Rectal smooth muscle tissue (tissue), 1 donor: ENCODE results near the gene LRRC75B.
A peak's percentile ranks its signal among the peaks of the same experiment; 100 is the strongest.
"Not testable (repeated sequence)": the region's sequence is repeated elsewhere in the genome, so short reads cannot be mapped to it uniquely, and the experiment has no call there.

Experiments used
- H3K27ac ChIP-seq: one replicate; pipeline ENCODE4 v1.7.0; 2013; ENCODE audit warnings: low read depth, low read length, inconsistent platforms
- H3K27me3 ChIP-seq: one replicate; pipeline ENCODE4 v1.7.0; 2013; ENCODE audit warnings: low read length; ENCODE audit not compliant: control insufficient read depth, insufficient read depth
- H3K36me3 ChIP-seq: one replicate; pipeline ENCODE4 v1.7.0; 2013; ENCODE audit warnings: low read length; ENCODE audit not compliant: control insufficient read depth, insufficient read depth
- H3K4me1 ChIP-seq: one replicate; pipeline ENCODE4 v1.7.0; 2013; ENCODE audit warnings: low read length; ENCODE audit not compliant: control insufficient read depth, insufficient read depth
- H3K4me3 ChIP-seq: one replicate; pipeline ENCODE4 v1.7.0; 2013; ENCODE audit warnings: low read length
- H3K9ac ChIP-seq: one replicate; pipeline ENCODE4 v1.7.0; 2013; ENCODE audit warnings: low read length

LRRC75B gene

DNA sequence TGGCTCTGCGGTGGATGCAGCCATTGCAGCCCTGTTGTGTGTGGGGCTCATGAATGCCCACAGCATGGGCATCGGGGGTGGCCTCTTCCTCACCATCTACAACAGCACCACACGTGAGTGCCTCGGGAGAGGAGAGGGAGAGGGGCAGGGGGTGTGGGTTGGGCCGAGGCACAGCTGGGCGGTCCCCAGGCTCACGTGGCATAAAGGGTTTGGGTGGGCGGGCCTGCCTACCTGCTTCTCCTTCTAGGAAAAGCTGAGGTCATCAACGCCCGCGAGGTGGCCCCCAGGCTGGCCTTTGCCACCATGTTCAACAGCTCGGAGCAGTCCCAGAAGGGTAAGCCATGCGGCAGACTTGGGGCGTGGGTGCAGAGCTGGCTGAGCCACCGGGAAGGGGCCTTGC, 21.9 kb upstream of the LRRC75B start:
- H3K36me3 ChIP-seq, H3K27ac ChIP-seq, H3K9ac ChIP-seq: not testable (repeated sequence)

DNA sequence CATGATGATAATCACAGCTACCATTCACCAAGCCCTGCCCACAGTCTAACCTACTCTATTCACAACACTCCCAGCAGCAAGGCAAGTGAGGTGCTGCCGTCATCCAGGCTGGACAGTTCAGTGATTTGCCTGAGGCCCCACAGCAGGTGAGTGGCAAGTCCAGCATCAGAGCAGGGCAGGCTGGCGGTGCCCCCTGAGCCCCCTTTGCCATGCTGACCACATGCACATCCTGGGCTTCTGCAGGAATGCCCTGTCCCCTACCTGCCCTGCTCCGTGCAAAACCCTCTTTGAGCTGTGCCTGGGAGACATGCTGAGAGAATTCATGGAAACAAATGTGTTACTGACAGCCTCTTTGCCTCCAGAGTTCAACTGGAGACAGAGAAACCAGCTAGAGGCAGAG, 17.0 kb upstream of the LRRC75B start:
- not testable (repeated sequence) for H3K36me3 ChIP-seq, H3K27me3 ChIP-seq, H3K4me3 ChIP-seq, H3K4me1 ChIP-seq, H3K9ac ChIP-seq, H3K27ac ChIP-seq

More for the DNA sequence above, 21.9 kb upstream of the LRRC75B start:
- not testable (repeated sequence) for H3K27me3 ChIP-seq, H3K4me3 ChIP-seq, H3K4me1 ChIP-seq

DNA sequence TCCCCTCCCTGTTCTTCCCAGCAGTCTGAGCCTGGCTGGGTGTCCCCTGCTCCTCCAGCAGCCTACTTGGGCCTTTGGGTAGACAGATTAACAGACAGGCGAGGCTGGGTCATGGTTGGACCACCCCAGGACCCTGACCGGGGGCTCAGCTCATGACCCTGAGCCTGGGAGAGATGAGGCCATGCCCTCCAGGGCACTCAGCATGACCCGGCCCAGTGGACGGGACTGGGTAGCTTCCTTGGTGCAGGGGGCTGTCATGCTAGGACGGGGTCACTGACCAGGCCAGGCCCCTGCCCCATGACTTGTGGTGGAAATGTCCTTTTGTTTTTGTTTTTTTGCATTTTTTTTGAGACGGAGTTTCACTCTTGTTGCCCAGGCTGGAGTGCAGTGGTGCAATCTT, 15.5 kb upstream of the LRRC75B start:
- H3K4me1 ChIP-seq, H3K9ac ChIP-seq, H3K27ac ChIP-seq, H3K36me3 ChIP-seq, H3K4me3 ChIP-seq, H3K27me3 ChIP-seq: not testable (repeated sequence)

DNA sequence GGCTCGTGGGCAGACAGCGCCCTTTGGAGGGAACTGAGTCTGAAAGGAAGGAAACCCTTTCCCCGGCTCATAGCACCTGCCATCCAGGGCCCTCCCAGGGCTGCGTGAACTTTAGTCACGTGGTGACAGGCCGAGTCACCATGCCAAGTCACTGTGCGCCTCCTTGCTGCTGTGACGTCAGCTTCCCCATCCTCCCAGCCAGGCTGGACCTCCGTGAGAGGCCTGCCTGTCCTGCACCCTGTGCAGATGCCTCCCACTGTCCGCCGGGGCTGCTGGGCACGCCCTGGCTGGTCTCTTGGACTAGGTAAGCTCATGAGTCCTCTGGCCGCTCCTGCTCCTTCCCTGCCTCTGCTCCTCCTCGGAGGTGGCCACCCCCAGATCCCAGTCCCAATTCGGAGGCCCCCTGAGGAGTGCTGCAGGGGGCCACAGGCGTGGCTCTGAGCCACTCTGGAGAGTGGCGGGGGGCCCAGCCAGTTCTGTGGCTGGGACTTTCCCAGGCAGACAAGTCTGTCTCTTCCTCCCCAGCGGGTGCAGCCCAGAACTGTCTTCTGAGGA, 14.6 kb upstream of the LRRC75B start:
- not testable (repeated sequence) for H3K36me3 ChIP-seq, H3K4me3 ChIP-seq, H3K27ac ChIP-seq, H3K4me1 ChIP-seq, H3K9ac ChIP-seq, H3K27me3 ChIP-seq

DNA sequence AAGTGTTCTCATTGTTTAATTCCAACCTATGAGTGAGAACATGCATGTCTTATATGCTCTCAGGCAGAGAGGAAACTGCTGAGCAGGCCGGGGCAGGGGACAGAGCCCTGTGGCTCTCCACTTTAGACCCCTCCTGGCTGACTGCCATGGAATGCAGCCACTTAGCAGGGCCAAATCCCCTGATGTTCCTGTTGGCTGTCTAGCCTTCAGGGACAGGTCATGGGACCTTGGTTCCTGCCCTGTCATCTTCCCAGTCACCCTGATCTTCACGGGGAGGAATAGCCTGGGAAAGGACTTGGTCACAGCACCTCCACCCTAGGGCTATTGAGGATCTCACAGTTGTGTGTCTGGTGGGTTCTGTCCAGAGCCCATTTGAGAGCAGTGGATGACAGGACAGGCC, 13.5 kb upstream of the LRRC75B start:
- H3K27ac ChIP-seq, H3K36me3 ChIP-seq, H3K4me3 ChIP-seq: not testable (repeated sequence)

DNA sequence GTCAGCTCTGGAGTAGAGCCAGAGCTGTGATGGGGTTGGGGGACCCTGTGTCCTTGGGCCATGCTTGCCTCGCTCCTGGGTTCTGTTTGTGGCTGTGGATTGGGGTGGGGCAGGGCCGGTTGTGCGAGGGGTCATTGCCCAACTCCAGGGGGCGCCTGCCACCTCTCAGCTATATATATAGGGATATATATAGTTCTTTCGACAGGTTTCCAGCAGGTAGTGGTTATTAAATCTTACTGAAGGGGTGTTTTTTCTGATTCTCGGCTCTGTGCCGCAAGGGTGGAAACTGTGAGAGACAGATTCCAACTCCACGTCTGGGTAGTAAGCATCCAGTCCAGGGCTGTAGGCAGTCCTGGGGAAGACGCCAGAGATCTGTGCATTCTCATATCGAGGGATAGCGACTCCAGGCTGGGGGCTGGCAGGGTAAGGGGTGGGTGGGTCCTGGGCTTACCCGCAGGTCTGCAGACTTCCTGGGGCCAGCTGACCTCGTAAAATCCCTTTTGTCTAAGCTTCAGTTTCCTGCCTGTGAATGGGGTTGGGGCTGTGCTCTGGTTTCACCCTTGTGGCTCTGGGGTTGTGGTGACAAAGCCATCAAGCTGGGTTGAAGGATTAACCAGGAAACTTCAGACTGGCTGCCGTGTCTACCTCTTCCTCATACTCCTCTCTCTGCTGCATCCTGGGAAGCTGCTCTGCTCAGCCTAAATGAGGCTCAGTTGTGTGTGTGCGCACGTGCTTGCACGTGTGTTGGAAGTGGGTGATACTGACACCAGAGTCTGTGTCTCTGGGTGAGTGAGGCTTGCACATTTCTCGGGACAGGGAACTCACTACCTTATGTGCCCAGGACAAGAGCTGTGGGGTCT, 11.1 kb upstream of the LRRC75B start:
- H3K4me1 ChIP-seq, H3K36me3 ChIP-seq, H3K27me3 ChIP-seq, H3K9ac ChIP-seq, H3K4me3 ChIP-seq: not testable (repeated sequence)
- peak overlapping the region; percentile 24 for H3K27ac ChIP-seq

More for the DNA sequence above, 13.5 kb upstream of the LRRC75B start:
- not testable (repeated sequence) for H3K27me3 ChIP-seq, H3K9ac ChIP-seq, H3K4me1 ChIP-seq

DNA sequence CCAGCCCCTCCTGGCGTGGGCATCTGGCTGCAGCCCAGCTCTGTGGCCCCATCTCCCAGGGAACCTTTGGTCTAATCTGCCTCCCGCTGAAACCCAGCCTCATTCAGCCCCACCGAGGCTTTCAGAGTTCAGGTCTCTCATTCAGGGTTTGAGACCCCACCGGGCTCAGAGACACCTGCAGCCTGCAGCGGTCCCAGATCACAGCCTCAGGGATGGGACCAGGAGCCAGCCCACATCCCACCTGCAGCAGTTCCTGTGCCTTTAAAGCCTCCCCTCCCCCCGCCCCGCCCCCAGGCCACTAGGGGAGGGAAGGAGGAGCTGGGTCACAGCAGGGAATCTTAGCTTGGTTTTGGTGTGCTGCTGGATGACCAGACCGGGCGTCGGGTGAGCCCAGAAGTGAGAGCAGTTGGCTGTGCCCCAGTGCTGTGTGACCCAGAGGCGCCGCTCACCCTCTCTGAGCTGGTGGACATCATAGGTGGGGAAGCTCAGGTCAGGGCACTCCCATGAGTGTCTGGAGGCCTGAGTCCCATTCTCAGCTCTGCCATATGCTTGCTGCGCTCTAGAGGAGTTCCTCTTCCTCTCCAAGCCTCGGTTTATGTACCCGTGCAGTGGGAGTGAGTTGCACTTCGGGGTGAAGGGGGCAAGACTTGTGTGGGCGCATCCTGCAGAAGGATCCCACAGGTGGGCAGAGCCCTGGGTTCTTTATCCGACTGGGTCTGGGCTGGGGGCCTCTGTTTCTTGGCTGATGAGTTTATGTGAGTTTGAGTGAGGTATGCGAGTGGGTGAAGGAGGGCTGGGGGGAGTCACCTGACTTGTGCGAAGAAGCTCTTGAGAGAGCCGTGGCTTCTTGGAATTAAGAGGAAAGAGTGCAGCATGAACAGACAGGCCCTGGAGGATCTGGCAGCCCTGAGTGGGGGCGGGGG, 10.2 kb upstream of the LRRC75B start, which contains the start of gene GGT1:
Gene GGT1 (plus strand): TSS at position 347 of the 923 bp plus-strand sequence. CDS start 7,889 bp downstream, outside the sequence.
- H3K9ac ChIP-seq, H3K4me3 ChIP-seq: not testable (repeated sequence)
- H3K27ac ChIP-seq: peak within 1 kb of the TSS; percentile 24

DNA sequence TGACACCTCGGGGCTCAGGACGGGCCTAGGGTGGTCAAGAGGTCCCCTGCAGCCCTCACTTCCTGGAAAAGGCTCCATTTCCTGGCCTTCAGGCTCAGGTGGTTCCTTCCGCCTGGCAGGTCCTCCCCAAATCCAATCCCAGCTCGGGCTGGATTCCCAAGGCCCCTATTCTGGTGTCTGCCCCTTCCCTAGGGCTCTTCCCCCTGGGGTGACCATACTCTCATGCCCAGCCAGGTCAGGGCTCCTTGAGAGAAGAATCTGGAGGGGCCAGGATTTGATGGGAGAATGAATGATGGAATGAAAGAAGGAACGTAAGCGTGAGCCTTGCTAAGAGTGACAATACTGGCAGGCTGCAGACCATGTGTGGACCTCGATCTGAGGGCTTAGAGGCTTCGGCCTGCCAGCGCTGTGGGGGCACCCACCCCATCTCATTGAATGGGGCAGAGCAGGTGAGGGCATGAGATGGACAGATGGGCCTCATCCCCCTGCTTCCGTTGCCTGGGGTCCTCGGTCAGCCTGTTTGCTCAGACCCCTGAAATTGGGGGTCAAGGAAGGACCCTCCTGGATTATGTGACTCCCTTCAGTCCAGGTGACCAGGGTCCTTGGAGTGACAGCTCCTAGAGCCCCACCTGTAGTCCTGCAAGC, 9.4 kb upstream of the LRRC75B start:
- not testable (repeated sequence) for H3K27me3 ChIP-seq, H3K9ac ChIP-seq, H3K27ac ChIP-seq, H3K4me3 ChIP-seq, H3K4me1 ChIP-seq, H3K36me3 ChIP-seq

More for the DNA sequence above, 10.2 kb upstream of the LRRC75B start, which contains the start of gene GGT1:
- not testable (repeated sequence) for H3K27me3 ChIP-seq, H3K4me1 ChIP-seq, H3K36me3 ChIP-seq

DNA sequence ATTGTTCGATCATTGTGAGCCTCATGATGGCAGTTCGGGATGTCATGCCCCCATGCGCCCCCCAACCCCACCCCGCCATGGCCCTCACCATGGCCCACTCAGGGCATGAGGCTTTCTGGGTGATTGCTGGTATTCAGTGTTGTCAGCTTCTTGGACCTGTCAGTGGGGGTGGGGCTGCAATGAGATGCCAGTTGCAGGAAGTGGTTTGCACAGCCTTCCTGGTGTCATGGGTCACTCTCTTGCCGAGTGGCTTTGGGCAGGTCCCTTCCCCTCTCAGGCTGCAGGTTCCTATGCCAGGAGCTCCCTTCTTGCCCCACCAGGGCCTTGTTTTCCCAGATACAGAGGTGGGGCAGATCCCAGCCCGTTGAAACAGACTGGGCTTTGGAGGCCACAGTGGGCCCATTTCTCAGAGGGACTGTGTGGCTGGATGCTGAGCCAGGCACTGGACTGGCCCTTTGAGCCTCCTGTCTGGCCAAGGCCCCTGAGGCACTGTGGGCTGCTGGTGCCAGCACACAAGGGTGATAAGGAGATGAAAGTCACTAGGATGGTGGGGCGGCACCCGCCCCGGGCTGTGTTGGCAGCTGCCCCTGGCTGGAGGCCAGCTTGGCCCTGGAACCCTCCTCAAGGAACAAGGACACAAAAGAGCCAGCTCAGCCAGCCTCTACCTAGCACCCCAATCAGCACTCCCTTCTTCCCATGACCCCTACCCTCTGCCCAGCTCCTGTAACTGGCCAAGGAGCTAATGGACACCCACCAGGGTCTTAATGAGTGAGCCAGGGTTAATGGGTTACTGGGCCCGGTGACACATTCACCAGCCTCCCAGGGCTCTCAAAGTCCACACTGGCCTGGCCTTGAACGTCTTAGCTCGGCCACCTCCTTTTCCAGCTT, 8.6 kb upstream of the LRRC75B start:
- Histone ChIP-seq H3K9ac (no peak overlapping the region), H3K36me3 (no peaks in the 10 kb centered on the region), H3K4me3 (no peak overlapping the region), H3K27me3 (no peaks in the 10 kb centered on the region), H3K27ac (no peak overlapping the region), H3K4me1 (no peaks in the 10 kb centered on the region)

DNA sequence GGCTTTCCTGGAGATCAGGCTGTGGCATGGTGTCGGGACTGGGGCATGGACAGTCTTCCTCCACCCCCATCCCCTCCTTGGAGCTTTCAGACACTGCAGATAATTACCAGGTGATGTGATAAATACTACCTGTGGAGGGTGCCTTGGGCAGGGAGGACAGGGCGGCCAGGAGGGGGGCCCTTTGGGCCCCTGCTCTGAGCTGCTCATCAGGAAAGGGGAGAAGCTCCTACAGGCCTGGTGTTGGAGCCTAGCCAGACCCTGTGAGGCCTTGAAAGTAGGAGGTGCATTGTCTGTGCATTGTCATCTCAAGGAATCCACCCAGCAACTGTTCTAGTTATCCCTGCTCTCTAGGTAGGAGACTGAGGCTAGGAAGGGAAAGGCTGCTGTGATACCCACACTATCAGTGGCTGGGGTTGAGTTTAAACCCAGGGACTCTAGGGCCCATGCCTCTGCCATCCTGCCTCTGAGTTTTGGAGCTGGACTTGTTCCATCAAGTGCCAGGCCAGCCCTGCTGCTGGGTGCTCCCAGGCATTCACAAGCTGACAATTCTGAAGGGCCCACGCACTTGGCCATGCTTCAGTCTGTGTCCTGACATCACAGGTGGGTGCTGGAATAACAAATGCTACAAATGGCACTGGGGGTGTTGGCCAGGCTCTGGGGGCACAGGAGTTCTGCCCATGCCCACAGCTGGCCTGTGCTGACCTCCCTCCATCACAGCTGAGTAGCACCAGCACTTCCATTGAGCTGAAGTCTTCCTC, 7.3 kb upstream of the LRRC75B start:
- H3K9ac ChIP-seq, H3K4me1 ChIP-seq, H3K27ac ChIP-seq, H3K4me3 ChIP-seq, H3K36me3 ChIP-seq, H3K27me3 ChIP-seq: not testable (repeated sequence)

DNA sequence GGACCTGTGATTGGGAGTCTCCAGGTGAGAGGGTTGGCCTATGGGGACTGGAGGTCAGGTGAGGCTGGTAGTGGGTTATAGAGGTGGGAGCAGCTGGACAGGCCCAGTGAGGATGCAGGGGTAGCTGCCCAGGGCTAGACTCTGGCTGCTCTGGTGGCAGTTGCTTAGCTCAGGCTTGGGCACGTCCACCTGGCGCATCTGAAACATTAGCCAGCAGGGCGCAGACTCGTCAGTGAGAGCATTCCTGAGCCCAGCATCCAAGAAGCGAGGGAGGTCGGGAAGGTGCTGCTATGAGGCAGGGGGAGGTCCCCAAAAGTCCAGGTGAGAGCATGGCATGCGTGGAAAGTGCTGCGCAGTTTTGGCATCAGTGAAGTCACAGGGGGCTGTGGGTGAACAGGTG, 6.6 kb upstream of the LRRC75B start:
- Histone ChIP-seq H3K27ac (no peak overlapping the region), H3K9ac (no peak overlapping the region), H3K36me3 (no peaks in the 10 kb centered on the region), H3K27me3 (no peaks in the 10 kb centered on the region), H3K4me3 (no peak overlapping the region), H3K4me1 (no peaks in the 10 kb centered on the region)
